GM12874 (cell line): Measurements from ENCODE around the gene B3GNT2.

Source experiments
- TF ChIP-seq, protein P1 (sequence below): IDR thresholded peaks from 2 replicates; pipeline ENCODE4 v1.5.1; 2011; ENCODE audit warnings: low read depth, mild to moderate bottlenecking, control low read depth, low read length, moderate library complexity; ENCODE audit not compliant: insufficient read depth

Gene B3GNT2

GRCh38 chr2:62236499-62236898 is 40.6 kb downstream of the B3GNT2 start:
- TF ChIP-seq, protein P1, sequence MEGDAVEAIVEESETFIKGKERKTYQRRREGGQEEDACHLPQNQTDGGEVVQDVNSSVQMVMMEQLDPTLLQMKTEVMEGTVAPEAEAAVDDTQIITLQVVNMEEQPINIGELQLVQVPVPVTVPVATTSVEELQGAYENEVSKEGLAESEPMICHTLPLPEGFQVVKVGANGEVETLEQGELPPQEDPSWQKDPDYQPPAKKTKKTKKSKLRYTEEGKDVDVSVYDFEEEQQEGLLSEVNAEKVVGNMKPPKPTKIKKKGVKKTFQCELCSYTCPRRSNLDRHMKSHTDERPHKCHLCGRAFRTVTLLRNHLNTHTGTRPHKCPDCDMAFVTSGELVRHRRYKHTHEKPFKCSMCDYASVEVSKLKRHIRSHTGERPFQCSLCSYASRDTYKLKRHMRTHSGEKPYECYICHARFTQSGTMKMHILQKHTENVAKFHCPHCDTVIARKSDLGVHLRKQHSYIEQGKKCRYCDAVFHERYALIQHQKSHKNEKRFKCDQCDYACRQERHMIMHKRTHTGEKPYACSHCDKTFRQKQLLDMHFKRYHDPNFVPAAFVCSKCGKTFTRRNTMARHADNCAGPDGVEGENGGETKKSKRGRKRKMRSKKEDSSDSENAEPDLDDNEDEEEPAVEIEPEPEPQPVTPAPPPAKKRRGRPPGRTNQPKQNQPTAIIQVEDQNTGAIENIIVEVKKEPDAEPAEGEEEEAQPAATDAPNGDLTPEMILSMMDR: no peak

DNA sequence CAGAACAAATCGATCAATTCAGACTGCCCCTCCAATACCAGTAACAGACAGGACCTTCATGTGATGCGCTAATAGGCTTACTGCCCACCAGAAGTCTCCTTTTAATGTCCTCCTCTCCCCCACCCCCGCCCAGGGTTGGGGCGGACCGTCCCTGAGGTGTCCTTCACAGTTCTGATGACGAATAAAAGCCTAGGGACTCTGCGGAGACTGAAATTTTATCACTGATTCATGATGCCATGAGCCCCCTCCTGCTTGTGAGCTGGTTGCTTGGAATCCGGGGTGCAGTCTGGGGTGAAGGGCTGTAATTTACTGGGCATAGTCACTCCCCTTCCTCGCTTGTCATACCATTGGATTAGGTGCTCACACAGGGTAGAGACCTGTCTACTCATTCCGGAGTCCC is 42.3 kb downstream of the B3GNT2 start:
- TF ChIP-seq, protein P1: no peak

- TF ChIP-seq, protein P1: no peak
Observed at GRCh38 chr2:62240546-62240945, 44.6 kb downstream of the B3GNT2 start.

GRCh38 chr2:62243983-62244382 is 48.1 kb downstream of the B3GNT2 start:
- TF ChIP-seq, protein P1: no peak

- TF ChIP-seq, protein P1: no peak
Observed at GRCh38 chr2:62248226-62248625, 52.3 kb downstream of the B3GNT2 start.

DNA sequence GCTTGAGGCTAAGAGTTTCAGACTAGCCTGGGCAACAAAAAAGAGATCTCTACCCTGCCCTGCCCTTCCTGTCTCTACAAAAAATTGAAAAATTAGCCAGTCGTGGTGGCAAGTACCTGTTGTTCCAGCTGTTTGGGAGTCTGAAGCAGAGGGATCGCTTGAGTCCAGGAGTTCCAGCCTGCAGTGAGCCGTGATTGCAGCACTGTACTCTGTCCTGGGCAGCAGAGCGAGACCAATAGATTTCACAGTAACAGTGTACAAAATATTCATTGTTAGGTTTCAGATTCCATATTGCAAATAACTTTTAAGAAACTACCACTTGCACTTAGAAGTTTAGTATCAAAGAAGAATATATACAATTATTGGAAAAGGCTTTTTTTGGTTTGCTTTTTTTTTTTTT is 54.3 kb downstream of the B3GNT2 start:
- TF ChIP-seq, protein P1: no peak

GRCh38 chr2:62254424-62255266 is 58.7 kb downstream of the B3GNT2 start:
- TF ChIP-seq, protein P1: no peak
